ENCODE measurements around the gene BABAM2.

DNA sequence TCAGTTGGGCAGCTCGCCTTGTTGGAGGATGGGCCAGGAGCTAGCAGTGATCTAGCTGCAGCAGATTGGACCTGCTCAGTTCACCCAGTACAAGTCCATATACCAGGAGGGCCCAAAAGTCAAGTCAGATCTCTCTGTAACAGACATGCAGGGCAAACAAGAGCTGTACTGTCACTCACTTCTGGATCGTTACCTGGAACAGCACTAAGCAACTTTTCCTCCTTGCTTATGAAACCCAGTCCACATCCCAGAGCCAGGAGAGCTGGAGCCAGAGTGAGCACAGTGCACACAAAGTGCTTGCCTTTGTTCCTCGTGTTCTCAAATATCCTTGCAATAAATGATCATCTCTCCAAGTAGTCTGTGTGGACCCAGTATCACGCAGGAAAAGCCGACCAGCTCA lies 258.0 kb downstream of the BABAM2 start:
- TF ChIP-seq CTCF (conservative IDR thresholded peaks at IDR 0.05) (no peak), EZH2 (IDR thresholded peaks at IDR 0.05; ENCODE audit: low read depth) (no peak)
